Thoracic aorta (tissue), 2 donors: ENCODE measurements around the gene METTL1. TPM values are rescaled to one million over a fixed set of nuclear protein-coding genes. Genes with fewer than 3 reads are reported as not detected.
A peak's percentile ranks its signal among the peaks of the same experiment; 100 is the strongest.

Experiments
- ATAC-seq: fragments of 150-250 bp; one replicate; pipeline ENCODE4 v1.8.0; 2017; ENCODE audit warnings: low read depth; ENCODE audit not compliant: insufficient number of reproducible peaks, low FRiP score
- DNase-seq: peaks from one replicate; pipeline ENCODE4 v3.0.0-alpha.2; 2020; ENCODE audit warnings: low spot score
- H3K27ac ChIP-seq, 2 donors: fragments of 200-600 bp; sonication (generic); 1 replicate in 1 of 2; 2 replicates in 1 of 2; pipeline ENCODE4 v1.5.1; 2016; ENCODE audit warnings: mild to moderate bottlenecking in 2 of 2, moderate library complexity in 2 of 2
- H3K27me3 ChIP-seq: fragments of 200-600 bp; sonication (generic); replicated peaks from 2 replicates; pipeline ENCODE4 v1.6.0; 2016; ENCODE audit warnings: mild to moderate bottlenecking; ENCODE audit not compliant: insufficient read depth
- H3K36me3 ChIP-seq: fragments of 200-600 bp; sonication (generic); one replicate; pipeline ENCODE4 v1.5.1; 2016
- H3K4me1 ChIP-seq, 2 donors: fragments of 200-600 bp; sonication (generic); 1 replicate in 1 of 2; 2 replicates in 1 of 2; pipeline versions ENCODE4 v1.5.1 to v1.6.0; 2016; ENCODE audit warnings: low read depth in 2 of 2, mild to moderate bottlenecking in 1 of 2; ENCODE audit not compliant: control insufficient read depth in 1 of 2
- H3K4me3 ChIP-seq: fragments of 200-600 bp; sonication (generic); 2 replicates; pipeline ENCODE4 v1.5.1; 2016; ENCODE audit warnings: mild to moderate bottlenecking
- H3K9me3 ChIP-seq: fragments of 200-600 bp; sonication (generic); 2 replicates; pipeline ENCODE4 v1.5.1; 2016
- CTCF ChIP-seq: fragments of 200-600 bp; sonication (generic); IDR thresholded peaks from one replicate; pipeline ENCODE4 v1.5.1; 2019; ENCODE audit warnings: antibody characterized with exemption
- total RNA-seq, 2 donors: library from RNA; depleted of rRNA; stranded (reverse); fragments of >200 nt; gene quantifications; one replicate each; pipeline versions ENCODE4 v1.1.0 to v1.2.3, GENCODE V29; 2016

Gene METTL1
- total RNA-seq, 2 donors from 2014 or later, result 10.4 to 13.5 TPM

- Histone ChIP-seq H3K9me3 (no peaks in the 10 kb centered on the region), H3K27me3 (no peaks in the 10 kb centered on the region), H3K4me1 (no peaks in the 10 kb centered on the region), H3K36me3 (peaks cover 41% of the 10 kb centered on the region), H3K4me3 (no peak overlapping the region), H3K27ac (no peak overlapping the region)
- no peak for DNase-seq
- no peak for ATAC-seq
- TF ChIP-seq CTCF, result no peak
Observed at GRCh38 chr12:57796996-57797395, 25.1 kb upstream of the METTL1 start.

- H3K27me3 ChIP-seq, result no peaks in the 10 kb centered on the region
- TF ChIP-seq CTCF, result no peak
- no peak for ATAC-seq
- H3K27ac ChIP-seq, result no peak overlapping the region
- no peak for DNase-seq
- H3K4me3 ChIP-seq, result no peak overlapping the region
- H3K4me1 ChIP-seq, result no peaks in the 10 kb centered on the region
- no peaks in the 10 kb centered on the region for H3K9me3 ChIP-seq
- H3K36me3 ChIP-seq, result peaks cover 36% of the 10 kb centered on the region
Observed at GRCh38 chr12:57795354-57795753, 23.4 kb upstream of the METTL1 start.

GRCh38 chr12:57793920-57794319 lies 22.0 kb upstream of the METTL1 start:
- Histone ChIP-seq H3K9me3 (no peaks in the 10 kb centered on the region), H3K4me1 (no peaks in the 10 kb centered on the region), H3K27ac (no peak overlapping the region), H3K36me3 (peaks cover 26% of the 10 kb centered on the region), H3K4me3 (no peak overlapping the region), H3K27me3 (no peaks in the 10 kb centered on the region)
- ATAC-seq, result no peak
- no peak for TF ChIP-seq CTCF
- DNase-seq, result no peak

- ATAC-seq (no peak), DNase-seq (no peak)
- peaks cover 17% of the 10 kb centered on the region for H3K36me3 ChIP-seq
- H3K27me3 ChIP-seq, result no peaks in the 10 kb centered on the region
- peaks cover 12 to 17% of the 10 kb centered on the region in 2 donors for H3K4me1 ChIP-seq
- no peak for TF ChIP-seq CTCF
- no peak overlapping the region for H3K4me3 ChIP-seq
- no peak overlapping the region for H3K27ac ChIP-seq
- H3K9me3 ChIP-seq, result no peaks in the 10 kb centered on the region
Observed at GRCh38 chr12:57783861-57784260, 12.0 kb upstream of the METTL1 start.

GRCh38 chr12:57783466-57783801 lies 11.5 kb upstream of the METTL1 start:
- no peaks in the 10 kb centered on the region for H3K9me3 ChIP-seq
- peaks cover 12 to 17% of the 10 kb centered on the region in 2 donors for H3K4me1 ChIP-seq
- no peak for ATAC-seq
- no peak for TF ChIP-seq CTCF
- H3K4me3 ChIP-seq, result peak overlapping the region; percentile 98
- peaks cover 17% of the 10 kb centered on the region for H3K36me3 ChIP-seq
- no peak overlapping the region for H3K27ac ChIP-seq
- H3K27me3 ChIP-seq, result no peaks in the 10 kb centered on the region
- no peak for DNase-seq
